Hepatocyte (in vitro differentiated cells): ENCODE results near the gene ACSBG1. TPM values are rescaled to one million over a fixed set of nuclear protein-coding genes. Genes with fewer than 3 reads are reported as not detected.
A peak's percentile ranks its signal among the peaks of the same experiment; 100 is the strongest.

Experiments
- DNase-seq: peaks from one replicate; pipeline ENCODE4 v3.0.0-alpha.2; 2016; ENCODE audit warnings: low spot score
- H2AFZ ChIP-seq: fragments of 200-600 bp; sonication (generic); 2 replicates; pipeline ENCODE4 v1.6.0; 2016; ENCODE audit warnings: antibody characterized with exemption, mild to moderate bottlenecking
- H3K27ac ChIP-seq: fragments of 200-600 bp; sonication (generic); 2 replicates; pipeline ENCODE4 v1.5.1; 2016; ENCODE audit warnings: mild to moderate bottlenecking
- H3K27me3 ChIP-seq: fragments of 200-600 bp; sonication (generic); 2 replicates; pipeline ENCODE4 v1.6.1; 2016
- H3K36me3 ChIP-seq: fragments of 200-600 bp; sonication (generic); replicated peaks from 2 replicates; pipeline ENCODE4 v1.5.1; 2016; ENCODE audit warnings: low read depth; ENCODE audit not compliant: insufficient read depth
- H3K4me1 ChIP-seq: fragments of 200-600 bp; sonication (generic); 2 replicates; pipeline ENCODE4 v1.5.1; 2016; ENCODE audit warnings: mild to moderate bottlenecking, moderate library complexity; ENCODE audit not compliant: insufficient read depth
- H3K4me2 ChIP-seq: fragments of 200-600 bp; sonication (generic); 2 replicates; pipeline ENCODE4 v1.6.0; 2016
- H3K4me3 ChIP-seq: fragments of 200-600 bp; sonication (generic); 2 replicates; pipeline ENCODE4 v1.5.1; 2016; ENCODE audit warnings: mild to moderate bottlenecking
- H3K79me2 ChIP-seq: fragments of 200-600 bp; sonication (generic); 2 replicates; pipeline ENCODE4 v1.6.0; 2017; ENCODE audit warnings: mild to moderate bottlenecking
- H3K9me2 ChIP-seq: fragments of 200-600 bp; sonication (generic); replicated peaks from 2 replicates; pipeline ENCODE4 v1.6.0; 2017; ENCODE audit warnings: mild to moderate bottlenecking; ENCODE audit not compliant: insufficient read depth
- H3K9me3 ChIP-seq: fragments of 200-600 bp; sonication (generic); 2 replicates; pipeline ENCODE4 v1.5.1; 2016; ENCODE audit warnings: low read depth, mild to moderate bottlenecking
- H4K20me1 ChIP-seq: fragments of 200-600 bp; sonication (generic); 2 replicates; pipeline ENCODE4 v1.6.0; 2016; ENCODE audit warnings: mild to moderate bottlenecking; ENCODE audit not compliant: insufficient read depth, poor library complexity, severe bottlenecking
- CTCF ChIP-seq: fragments of 200-600 bp; sonication (generic); IDR thresholded peaks from 2 replicates; pipeline ENCODE4 v1.5.1; 2016; ENCODE audit warnings: antibody characterized with exemption, mild to moderate bottlenecking; ENCODE audit not compliant: poor library complexity
- EZH2 ChIP-seq: fragments of 200-600 bp; sonication (generic); IDR thresholded peaks from 2 replicates; pipeline ENCODE4 v1.6.1; 2016; ENCODE audit warnings: antibody characterized with exemption, mild to moderate bottlenecking, borderline replicate concordance
- EZH2phosphoT487 ChIP-seq: fragments of 200-600 bp; sonication (generic); IDR thresholded peaks from one replicate; pipeline ENCODE4 v1.6.1; 2018; ENCODE audit warnings: antibody characterized with exemption, mild to moderate bottlenecking, low read depth, moderate library complexity; ENCODE audit not compliant: unreplicated experiment, severe bottlenecking
- WGBS: methylation state at CpG from one replicate; pipeline ENCODE4 v1.1.6; 2016; ENCODE audit warnings: low lambda C conversion rate; ENCODE audit errors: missing lambda C conversion rate; 5-methylcytosine and 5-hydroxymethylcytosine counted together
- polyA plus RNA-seq: library from polyadenylated mRNA; unstranded; fragments of >200 nt; fragmentation: Nextera tagmentation; extraction: Ambion mirVana; gene quantifications from 2 replicates; pipeline ENCODE4 v1.2.1, GENCODE V29; 2016
- total RNA-seq: library from RNA; depleted of rRNA; stranded (reverse); fragments of >200 nt; gene quantifications from 2 replicates; pipeline ENCODE4 v1.2.3, GENCODE V29; 2014

ACSBG1 gene
- total and polyA plus RNA-seq, 2 experiments from 2014 or later: 0.10 to 0.93 TPM

- Histone ChIP-seq H4K20me1 (no peaks in the 10 kb centered on the region), H3K9me2 (no peaks in the 10 kb centered on the region), H3K4me2 (peak within 1 kb of the TSS; percentile 94), H3K9me3 (no peaks in the 10 kb centered on the region), H3K36me3 (no peaks in the 10 kb centered on the region), H3K79me2 (peaks cover 20% of the 10 kb centered on the region), H3K4me3 (peak within 1 kb of the TSS; percentile 88), H2AFZ (peak within 1 kb of the TSS; percentile 98), H3K27me3 (no peaks in the 10 kb centered on the region), H3K27ac (peak within 1 kb of the TSS; percentile 96), H3K4me1 (peaks cover 47% of the 10 kb centered on the region)
- peak; percentile 93 for DNase-seq
- TF ChIP-seq CTCF (peak; percentile 59), EZH2 (no peak)
- 0% methylated on average over 23 of the region's 79 CpGs for WGBS
These were observed 102.9 kb downstream of the ACSBG1 start, which contains the start of gene CIB2 for GRCh38 chr15:78131295-78132061. Gene CIB2, minus strand, starts transcription at chr15:78131445. Its CDS starts 230 bp downstream, at chr15:78131215.

- WGBS: 46% methylated on average over 23 of the region's 51 CpGs
- Histone ChIP-seq H3K4me3 (peak overlapping the region; percentile 21), H3K9me2 (no peaks in the 10 kb centered on the region), H3K4me1 (peaks cover 44% of the 10 kb centered on the region), H4K20me1 (no peaks in the 10 kb centered on the region), H3K79me2 (peaks cover 20% of the 10 kb centered on the region), H3K27me3 (no peaks in the 10 kb centered on the region), H3K27ac (peak overlapping the region; percentile 96), H3K4me2 (peak overlapping the region; percentile 94), H3K36me3 (no peaks in the 10 kb centered on the region), H3K9me3 (no peaks in the 10 kb centered on the region), H2AFZ (peak overlapping the region; percentile 77)
- TF ChIP-seq EZH2phosphoT487 (no peak), EZH2 (no peak), CTCF (no peak)
- no peak for DNase-seq
These were observed 103.7 kb downstream of the ACSBG1 start for GRCh38 chr15:78130466-78131294.

GRCh38 chr15:78129751-78130287, 104.5 kb downstream of the ACSBG1 start:
- no peak for DNase-seq
- Histone ChIP-seq H3K27me3 (no peaks in the 10 kb centered on the region), H3K27ac (peak overlapping the region; percentile 96), H3K36me3 (no peaks in the 10 kb centered on the region), H3K79me2 (peaks cover 20% of the 10 kb centered on the region), H4K20me1 (no peaks in the 10 kb centered on the region), H3K9me3 (no peaks in the 10 kb centered on the region), H3K4me2 (peak overlapping the region; percentile 94), H3K4me3 (no peak overlapping the region), H3K9me2 (no peaks in the 10 kb centered on the region), H2AFZ (no peak overlapping the region), H3K4me1 (peaks cover 44% of the 10 kb centered on the region)
- TF ChIP-seq CTCF (no peak), EZH2 (no peak), EZH2phosphoT487 (no peak)
- 91% methylated on average over 5 of the region's 5 CpGs for WGBS
